Measurements from ENCODE around the gene EFCAB13. TPM values are rescaled to one million over a fixed set of nuclear protein-coding genes. Genes with fewer than 3 reads are reported as not detected.
A peak's percentile ranks its signal among the peaks of the same experiment; 100 is the strongest.

EFCAB13 gene
- total and polyA plus RNA-seq, 11 donors = 0.47 to 6.1 (median 1.4) TPM

DNA sequence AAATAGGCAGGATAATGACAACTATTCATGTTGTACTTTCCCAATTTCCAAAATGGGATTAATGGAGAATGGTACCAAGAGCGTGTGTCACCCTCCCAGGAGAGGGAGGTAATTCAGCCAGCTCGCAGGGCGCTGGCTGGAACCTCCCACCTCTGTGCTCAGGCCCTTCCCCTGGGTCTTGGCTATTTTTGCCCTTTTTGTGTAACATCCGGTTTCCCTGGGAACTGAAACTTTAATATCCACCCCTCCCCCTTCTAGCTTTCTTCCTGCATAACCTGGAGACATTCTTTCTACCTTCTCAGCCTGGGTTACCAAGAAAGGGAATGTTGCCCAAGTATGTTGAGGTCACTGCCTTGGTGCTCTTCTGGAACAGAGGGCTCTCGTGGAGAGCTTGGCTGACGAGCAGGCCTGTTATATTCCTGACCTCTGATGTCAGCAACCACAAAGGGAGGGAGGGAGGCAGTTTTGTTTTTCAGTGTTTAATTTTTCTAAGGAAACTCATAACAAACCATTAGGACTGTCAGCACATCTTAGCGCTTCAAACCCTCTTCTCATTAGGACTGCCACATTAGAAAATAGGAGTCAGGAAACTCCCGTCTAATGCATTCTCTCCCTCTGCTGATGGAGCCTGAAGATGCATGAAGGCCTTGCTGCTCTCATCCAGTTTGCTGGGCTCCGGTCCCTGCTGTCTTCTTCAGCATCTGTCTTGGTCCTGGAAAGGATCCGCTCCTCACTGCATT, 44.5 kb upstream of the EFCAB13 start:
- peak overlapping the region in 2 of 12 donors; percentile 2 to 6 for H3K4me3 ChIP-seq
- WGBS, 4 donors = 33 to 43% (median 36%) methylated on average over 10 of the region's 10 CpGs
- intact Hi-C loops (cut with DNase I) = loop anchor here in 3 of 10 donors (5.0 kb wide), 3 partner anchors 37 to 47 kb away; no protein-coding TSS in a partner anchor
- H3K27me3 ChIP-seq = no peaks in the 10 kb centered on the region
- peaks cover 2 to 76% (median 64%) of the 10 kb centered on the region in 12 donors for H3K4me1 ChIP-seq
- peaks cover 0 to 3% (median 0%) of the 10 kb centered on the region in 9 donors for H3K36me3 ChIP-seq
- TF ChIP-seq, protein P1, sequence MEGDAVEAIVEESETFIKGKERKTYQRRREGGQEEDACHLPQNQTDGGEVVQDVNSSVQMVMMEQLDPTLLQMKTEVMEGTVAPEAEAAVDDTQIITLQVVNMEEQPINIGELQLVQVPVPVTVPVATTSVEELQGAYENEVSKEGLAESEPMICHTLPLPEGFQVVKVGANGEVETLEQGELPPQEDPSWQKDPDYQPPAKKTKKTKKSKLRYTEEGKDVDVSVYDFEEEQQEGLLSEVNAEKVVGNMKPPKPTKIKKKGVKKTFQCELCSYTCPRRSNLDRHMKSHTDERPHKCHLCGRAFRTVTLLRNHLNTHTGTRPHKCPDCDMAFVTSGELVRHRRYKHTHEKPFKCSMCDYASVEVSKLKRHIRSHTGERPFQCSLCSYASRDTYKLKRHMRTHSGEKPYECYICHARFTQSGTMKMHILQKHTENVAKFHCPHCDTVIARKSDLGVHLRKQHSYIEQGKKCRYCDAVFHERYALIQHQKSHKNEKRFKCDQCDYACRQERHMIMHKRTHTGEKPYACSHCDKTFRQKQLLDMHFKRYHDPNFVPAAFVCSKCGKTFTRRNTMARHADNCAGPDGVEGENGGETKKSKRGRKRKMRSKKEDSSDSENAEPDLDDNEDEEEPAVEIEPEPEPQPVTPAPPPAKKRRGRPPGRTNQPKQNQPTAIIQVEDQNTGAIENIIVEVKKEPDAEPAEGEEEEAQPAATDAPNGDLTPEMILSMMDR (IDR thresholded peaks at IDR 0.05) = peak in 2 of 12 donors; percentile 23 to 27
- TF ChIP-seq POLR2A (IDR thresholded peaks at IDR 0.05) = peak in 1 of 2 donors; percentile 11
- ATAC-seq = peak; percentile 63 to 84 (median 78)
- peak; percentile 75 to 83 (median 77) for DNase-seq
- H3K27ac ChIP-seq = peak overlapping the region; percentile 75 to 92 (median 86)
- H3K9me3 ChIP-seq = no peaks in the 10 kb centered on the region

DNA sequence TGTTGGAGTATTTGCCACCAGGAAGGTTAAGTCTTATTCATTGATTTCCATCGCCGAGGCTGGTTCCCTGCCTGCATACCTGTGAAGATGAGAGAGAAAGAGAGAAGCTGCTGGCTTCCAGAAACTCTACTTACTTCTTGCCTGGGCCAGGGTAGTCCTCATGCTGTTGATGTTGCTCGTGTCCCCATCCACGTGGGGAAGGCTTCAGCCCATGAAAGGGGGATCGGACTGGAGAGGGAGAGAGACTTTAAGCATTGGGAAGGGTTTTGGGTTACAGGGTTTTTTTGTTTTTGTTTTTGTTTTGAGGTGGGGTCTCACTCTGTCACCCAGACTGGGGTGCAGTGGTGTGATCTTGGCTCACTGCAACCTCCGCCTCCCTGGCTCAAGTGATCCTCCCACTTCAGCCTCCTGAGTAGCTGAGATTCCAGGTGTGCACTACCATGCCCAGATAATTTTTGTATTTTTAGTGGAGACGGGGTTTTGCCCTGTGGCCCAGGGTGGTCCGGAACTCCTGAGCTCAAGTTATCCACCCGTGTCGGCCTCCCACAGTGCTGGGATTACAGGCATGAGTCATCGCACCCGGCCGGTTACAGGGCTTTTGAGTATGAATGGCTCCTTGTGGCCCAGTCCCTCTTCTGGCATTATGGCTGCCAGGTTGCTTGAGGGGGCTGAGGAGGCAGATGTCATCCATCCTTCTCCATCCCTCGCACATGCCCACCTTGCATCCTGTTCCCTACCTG, 43.5 kb upstream of the EFCAB13 start:
- H3K4me3 ChIP-seq = no peak overlapping the region
- H3K9me3 ChIP-seq = no peaks in the 10 kb centered on the region
- TF ChIP-seq POLR2A (IDR thresholded peaks at IDR 0.05) = no peak
- TF ChIP-seq, protein P1 (IDR thresholded peaks at IDR 0.05) = no peak
- ATAC-seq = no peak
- DNase-seq = no peak
- H3K36me3 ChIP-seq = peaks cover 0 to 13% (median 0%) of the 10 kb centered on the region in 9 donors
- intact Hi-C loops (cut with DNase I) = no loop called here
- peak overlapping the region in 11 of 12 donors; percentile 75 to 92 (median 87) for H3K27ac ChIP-seq
- H3K4me1 ChIP-seq = peaks cover 2 to 66% (median 54%) of the 10 kb centered on the region in 12 donors
- 88 to 94% (median 92%) methylated on average over 14 of the region's 14 CpGs for WGBS, 4 donors
- H3K27me3 ChIP-seq = no peaks in the 10 kb centered on the region

DNA sequence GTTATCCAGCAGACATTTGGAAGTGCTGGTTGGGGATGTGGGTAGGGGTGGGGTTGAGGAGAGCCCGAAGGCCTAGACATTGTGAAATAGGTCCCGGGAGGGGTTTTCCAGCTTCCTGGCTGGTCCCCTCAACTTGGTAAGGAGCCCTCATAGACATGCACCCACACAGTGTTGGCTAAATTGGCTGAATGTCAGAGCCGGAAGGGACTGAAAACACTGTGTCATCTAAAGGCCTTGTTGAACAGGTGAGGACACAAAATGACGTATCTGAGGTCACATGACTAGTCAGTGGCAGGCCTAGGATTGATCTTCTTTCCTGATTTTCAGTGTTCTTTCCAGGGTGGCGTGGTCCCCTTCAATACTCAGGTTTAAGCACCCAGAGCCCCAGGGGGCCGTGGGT, 42.5 kb upstream of the EFCAB13 start:
- 82 to 91% (median 89%) methylated on average over 6 of the region's 6 CpGs for WGBS, 4 donors
- Histone ChIP-seq H3K4me3 (no peak overlapping the region), H3K9me3 (no peaks in the 10 kb centered on the region), H3K36me3 (peaks cover 0 to 17% (median 0%) of the 10 kb centered on the region in 9 donors), H3K27me3 (no peaks in the 10 kb centered on the region), H3K4me1 (peaks cover 2 to 56% (median 45%) of the 10 kb centered on the region in 12 donors), H3K27ac (peak overlapping the region in 5 of 12 donors; percentile 4 to 89 (median 88))
- no peak for TF ChIP-seq POLR2A (IDR thresholded peaks at IDR 0.05)
- TF ChIP-seq, protein P1 (IDR thresholded peaks at IDR 0.05) = no peak
- intact Hi-C loops (cut with DNase I) = no loop called here
- no peak for DNase-seq
- ATAC-seq = no peak

DNA sequence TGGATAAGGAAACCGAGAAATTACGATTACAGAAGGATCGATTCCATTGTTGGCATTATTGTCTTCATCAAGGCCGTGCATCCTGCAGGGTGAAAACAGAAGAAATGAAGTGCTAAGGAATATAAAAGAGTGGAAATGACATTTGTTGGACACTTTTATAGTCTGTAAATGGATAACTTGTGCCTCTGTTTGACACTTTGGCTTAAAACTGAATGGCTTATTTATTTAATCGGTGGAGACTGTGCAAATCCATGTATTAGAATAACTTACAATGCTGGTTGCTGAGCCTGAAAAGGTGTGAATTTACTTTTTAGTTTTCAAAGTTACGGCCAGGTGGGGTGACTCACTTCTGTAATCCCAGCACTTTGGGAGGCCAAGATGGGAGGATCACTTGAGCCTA, 38.8 kb upstream of the EFCAB13 start:
- no peaks in the 10 kb centered on the region for H3K9me3 ChIP-seq
- H3K27me3 ChIP-seq = no peaks in the 10 kb centered on the region
- DNase-seq = no peak
- no peak for TF ChIP-seq POLR2A (IDR thresholded peaks at IDR 0.05)
- TF ChIP-seq, protein P1 (IDR thresholded peaks at IDR 0.05) = no peak
- intact Hi-C loops (cut with DNase I) = no loop called here
- H3K36me3 ChIP-seq = peaks cover 0 to 37% (median 0%) of the 10 kb centered on the region in 9 donors
- H3K4me1 ChIP-seq = peaks cover 0 to 18% (median 11%) of the 10 kb centered on the region in 12 donors
- ATAC-seq = no peak
- no peak overlapping the region for H3K27ac ChIP-seq
- H3K4me3 ChIP-seq = no peak overlapping the region
- WGBS, 4 donors = 97 to 98% (median 98%) methylated on average over 6 of the region's 6 CpGs
